Left renal cortex interstitium (tissue), 4 donors: ENCODE results near the gene TGM1. TPM values are rescaled to one million over a fixed set of nuclear protein-coding genes. Genes with fewer than 3 reads are reported as not detected.

Source experiments
- DNase-seq, 4 donors: peaks; one replicate each; pipeline ENCODE4 v3.0.0-alpha.2; 2013; ENCODE audit warnings: low read depth in 4 of 4, low spot score in 2 of 4, missing footprints in 1 of 4
- polyA plus RNA-seq, 4 donors: library from polyadenylated mRNA; unstranded; fragments of 120-200 nt; gene quantifications; one replicate each; pipeline ENCODE4 v1.2.1, GENCODE V29; 2013; ENCODE audit not compliant: insufficient read length in 4 of 4

The TGM1 gene
- polyA plus RNA-seq, 4 donors, result 0.92 to 4.5 (median 2.5) TPM

GRCh38 chr14:24293525-24293924 is 30.5 kb upstream of the TGM1 start:
- no peak for DNase-seq

DNA sequence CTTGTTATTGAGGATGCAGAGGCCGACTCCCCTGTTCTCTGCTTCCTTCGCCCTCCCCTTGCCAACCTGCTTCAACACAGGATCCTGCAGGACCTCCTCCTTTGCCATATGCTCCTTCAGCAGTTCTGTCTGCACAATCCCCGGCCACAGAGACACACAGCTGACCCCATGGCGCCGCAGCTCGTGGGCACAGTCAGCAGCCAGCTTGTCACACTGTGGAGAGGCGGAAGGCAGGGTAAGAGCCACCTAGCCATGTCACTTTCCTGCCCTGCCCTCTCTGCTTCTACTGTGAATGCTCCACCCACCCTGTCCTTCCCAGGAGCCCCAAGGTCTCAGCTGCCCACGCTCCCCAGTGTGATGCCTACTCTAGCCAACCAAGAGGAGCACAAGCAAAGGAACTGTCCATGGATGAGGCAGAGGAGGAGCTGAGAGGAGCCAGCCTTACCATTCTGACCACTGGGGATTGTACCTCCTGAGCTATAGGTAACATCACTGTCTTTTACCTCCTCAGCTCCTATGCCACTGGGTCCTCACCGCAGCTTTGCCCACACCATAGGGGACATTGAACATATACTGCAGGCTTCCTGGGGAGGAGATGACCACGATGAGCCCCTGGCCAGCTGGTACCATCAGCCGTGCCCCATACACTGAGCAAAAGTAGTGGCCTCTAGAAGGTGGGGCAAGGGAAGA is 29.3 kb upstream of the TGM1 start:
- DNase-seq, result no peak

- no peak for DNase-seq
Observed at GRCh38 chr14:24291446-24292117, 28.6 kb upstream of the TGM1 start.

- DNase-seq, result no peak
Observed at GRCh38 chr14:24290746-24291145, 27.8 kb upstream of the TGM1 start.

GRCh38 chr14:24289649-24290280 is 26.8 kb upstream of the TGM1 start:
- DNase-seq, result no peak

DNA sequence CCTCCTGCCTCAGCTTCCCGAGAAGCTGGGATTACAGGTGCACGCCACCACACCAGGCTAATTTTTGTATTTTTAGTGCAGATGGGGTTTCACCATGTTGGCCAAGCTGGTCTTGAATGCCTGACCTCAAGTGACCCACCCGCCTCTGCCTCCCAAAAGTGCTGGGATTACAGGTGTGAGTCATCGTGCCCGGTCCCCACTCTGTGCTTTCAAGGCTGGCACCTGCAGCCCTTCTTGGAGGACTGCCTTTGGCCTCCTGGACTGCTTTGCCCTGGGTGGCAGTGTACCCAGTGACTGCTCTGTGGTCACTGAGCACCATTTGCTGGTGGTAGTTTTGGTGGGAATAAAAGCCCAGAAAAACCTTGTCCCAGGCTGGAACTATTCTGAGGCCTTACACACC is 24.0 kb upstream of the TGM1 start:
- DNase-seq, result no peak

GRCh38 chr14:24285351-24285750 is 22.4 kb upstream of the TGM1 start:
- DNase-seq, result no peak

DNA sequence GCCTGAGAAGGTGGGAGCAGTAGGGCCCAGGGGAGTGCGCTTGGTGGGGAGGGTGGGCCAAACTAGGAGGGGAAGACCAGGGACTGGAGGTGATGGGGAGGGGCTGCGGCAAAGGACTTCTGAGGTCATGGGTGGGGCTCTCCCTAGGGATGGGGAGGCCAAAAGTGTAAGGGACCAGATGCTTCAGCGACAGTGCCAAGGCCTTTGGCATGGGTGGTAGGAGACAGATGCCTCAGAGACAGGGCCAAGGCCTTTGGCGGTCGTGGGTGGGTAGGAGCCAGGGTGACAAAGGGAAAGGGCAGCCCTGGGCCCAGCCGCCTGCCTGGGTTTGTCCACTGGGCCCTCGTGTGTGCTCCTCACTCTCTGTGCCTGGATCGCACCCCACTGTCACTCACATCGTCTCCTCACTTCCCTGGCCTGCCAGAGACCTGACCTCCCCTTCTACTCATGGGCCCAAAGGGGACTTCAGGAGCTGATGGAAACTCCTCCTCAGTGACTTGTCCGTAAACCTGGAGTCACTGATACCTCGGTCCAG is 21.6 kb upstream of the TGM1 start:
- no peak for DNase-seq

GRCh38 chr14:24283796-24284460 is 21.0 kb upstream of the TGM1 start:
- no peak for DNase-seq

GRCh38 chr14:24282736-24283135 is 19.8 kb upstream of the TGM1 start:
- no peak for DNase-seq

GRCh38 chr14:24281636-24282035 is 18.7 kb upstream of the TGM1 start:
- no peak for DNase-seq

- no peak for DNase-seq
Observed at GRCh38 chr14:24280797-24281460, 18.0 kb upstream of the TGM1 start.

- DNase-seq, result no peak
Observed at GRCh38 chr14:24279301-24280186, 16.6 kb upstream of the TGM1 start.

GRCh38 chr14:24278424-24278823 is 15.4 kb upstream of the TGM1 start:
- DNase-seq, result no peak

- DNase-seq, result no peak
Observed at GRCh38 chr14:24277606-24278321, 14.8 kb upstream of the TGM1 start.

- no peak for DNase-seq
Observed at GRCh38 chr14:24277071-24277470, 14.1 kb upstream of the TGM1 start.

DNA sequence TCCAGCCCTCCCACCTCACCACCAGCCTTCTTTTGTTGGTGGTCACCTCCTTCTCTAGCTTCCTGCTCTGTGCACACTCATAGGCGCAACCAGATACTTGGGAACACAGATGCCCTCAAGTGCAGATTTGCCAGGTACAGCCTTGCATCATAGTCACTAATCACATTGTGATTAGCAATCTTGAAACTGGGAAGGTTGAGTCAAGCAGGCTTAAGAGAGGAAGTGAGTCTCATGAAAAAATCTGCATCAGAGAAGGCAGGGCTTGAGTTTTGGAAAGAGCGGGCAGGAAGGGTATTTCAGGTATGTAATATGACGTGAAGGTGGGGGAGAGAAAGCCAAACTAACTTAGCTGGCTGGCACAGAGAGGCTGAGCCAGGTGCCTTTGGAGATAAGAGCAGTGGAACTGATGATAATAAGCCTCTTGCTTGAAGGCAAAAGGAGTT is 11.1 kb upstream of the TGM1 start:
- no peak for DNase-seq

- DNase-seq, result no peak
Observed at GRCh38 chr14:24273422-24273998, 10.5 kb upstream of the TGM1 start.

- no peak for DNase-seq
Observed at GRCh38 chr14:24272467-24272866, 9.5 kb upstream of the TGM1 start.
